Ectodermal cell (in vitro differentiated cells): ENCODE data around the gene SHFL.

Source experiments
- H3K27ac ChIP-seq: 2 replicates; pipeline ENCODE4 v1.7.0; 2013; ENCODE audit warnings: mild to moderate bottlenecking, low read depth, low read length; ENCODE audit not compliant: insufficient read depth, poor library complexity, severe bottlenecking
- H3K27me3 ChIP-seq: 2 replicates; pipeline ENCODE4 v1.7.0; 2013; ENCODE audit warnings: mild to moderate bottlenecking, low read length; ENCODE audit not compliant: insufficient read depth, control insufficient read depth, poor library complexity, severe bottlenecking
- H3K36me3 ChIP-seq: one replicate; pipeline ENCODE4 v1.7.0; 2013; ENCODE audit warnings: low read length; ENCODE audit not compliant: control insufficient read depth, insufficient read depth
- H3K4me1 ChIP-seq: one replicate; pipeline ENCODE4 v1.7.0; 2013; ENCODE audit warnings: low read length; ENCODE audit not compliant: control insufficient read depth, insufficient read depth
- H3K4me3 ChIP-seq: 2 replicates; pipeline ENCODE4 v1.7.0; 2013; ENCODE audit warnings: low read depth, low read length, control low read depth; ENCODE audit not compliant: insufficient read depth
- H3K9me3 ChIP-seq: 2 replicates; pipeline ENCODE4 v1.7.0; 2013; ENCODE audit warnings: mild to moderate bottlenecking, low read length, moderate library complexity; ENCODE audit not compliant: control insufficient read depth
- WGBS, 2 experiments: methylation state at CpG; one replicate each; pipeline ENCODE4 v1.1.7; 2013; ENCODE audit warnings: missing lambda C conversion rate in 2 of 2; 5-methylcytosine and 5-hydroxymethylcytosine counted together

The SHFL gene

DNA sequence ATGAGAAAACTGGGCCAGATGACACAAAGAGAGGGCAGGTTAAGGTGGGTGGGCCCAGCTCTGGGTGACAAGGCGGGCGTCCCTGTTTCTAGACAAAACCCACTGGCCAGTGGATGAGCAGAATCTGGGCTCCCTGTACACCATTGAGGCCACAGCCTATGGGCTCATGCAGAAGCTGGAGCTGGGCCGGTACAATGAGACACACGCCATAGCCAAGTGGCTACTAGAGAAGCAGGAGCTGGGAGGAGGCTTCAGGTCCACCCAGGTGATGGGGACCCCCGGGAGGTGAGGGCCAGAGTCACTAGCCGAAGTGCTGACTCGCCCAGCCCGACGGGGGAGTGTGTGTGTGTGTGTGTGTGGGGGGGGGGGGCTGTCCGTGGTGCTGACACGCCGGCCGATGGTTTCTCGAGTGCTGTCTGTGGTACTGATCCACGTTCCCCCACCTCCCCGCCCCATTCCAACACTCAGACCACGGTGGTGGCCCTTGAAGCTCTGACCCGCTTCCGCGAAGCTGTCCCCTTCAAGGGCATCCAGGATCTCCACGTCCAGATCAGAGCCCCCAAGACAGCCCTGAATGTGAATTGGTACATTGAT lies 24.3 kb upstream of the SHFL start:
- no peaks in the 10 kb centered on the region for H3K36me3 ChIP-seq
- WGBS, 2 experiments, result 36 to 41% methylated on average over 16 to 19 of the region's 21 CpGs
- H3K4me1 ChIP-seq, result no peaks in the 10 kb centered on the region
- no peaks in the 10 kb centered on the region for H3K27me3 ChIP-seq
- H3K4me3 ChIP-seq, result no peak overlapping the region
- H3K9me3 ChIP-seq, result no peaks in the 10 kb centered on the region
- no peak overlapping the region for H3K27ac ChIP-seq

DNA sequence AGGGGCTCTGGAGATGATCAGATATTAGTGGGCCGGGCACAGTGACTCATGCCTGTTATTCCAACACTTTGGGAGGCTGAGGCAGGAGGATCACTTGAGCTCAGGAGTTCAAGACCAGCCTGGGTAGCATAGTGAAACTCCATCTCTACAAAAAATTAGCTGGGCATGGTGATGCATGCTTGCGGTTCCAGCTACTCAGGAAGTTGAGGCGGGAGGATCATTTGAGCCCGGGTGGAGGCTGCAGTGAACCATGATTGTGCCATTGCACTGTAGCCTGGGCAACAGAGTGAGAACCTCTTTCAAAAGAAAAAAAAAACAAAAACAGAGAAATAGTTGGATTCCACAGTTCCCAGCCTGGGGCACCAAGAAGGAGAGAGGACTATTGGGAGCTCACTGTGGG lies 17.9 kb upstream of the SHFL start:
- 86 to 89% methylated on average over 4 of the region's 4 CpGs for WGBS, 2 experiments
- no peak overlapping the region for H3K4me3 ChIP-seq
- no peaks in the 10 kb centered on the region for H3K36me3 ChIP-seq
- H3K9me3 ChIP-seq, result no peaks in the 10 kb centered on the region
- no peaks in the 10 kb centered on the region for H3K4me1 ChIP-seq
- H3K27ac ChIP-seq, result no peak overlapping the region
- H3K27me3 ChIP-seq, result no peaks in the 10 kb centered on the region

DNA sequence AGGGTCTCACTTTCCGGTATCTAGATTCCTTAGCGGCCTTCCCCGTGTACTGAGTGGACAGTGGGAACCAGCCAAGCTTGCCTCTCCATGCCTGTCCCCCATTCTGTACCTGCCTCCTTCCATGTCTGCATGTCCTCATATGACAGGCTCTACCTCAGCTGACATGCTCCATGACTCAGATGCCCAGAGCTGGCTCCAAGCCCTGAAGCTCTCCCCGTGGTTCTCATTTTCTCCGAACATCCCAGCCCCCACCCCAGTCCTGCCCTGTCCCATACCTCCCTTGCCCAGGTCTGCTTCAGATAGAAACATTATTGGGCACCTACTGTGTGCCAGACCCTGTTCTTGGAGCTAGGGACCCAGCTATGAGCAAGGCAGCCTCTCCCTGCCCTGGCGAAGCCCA lies 17.1 kb upstream of the SHFL start:
- no peaks in the 10 kb centered on the region for H3K36me3 ChIP-seq

DNA sequence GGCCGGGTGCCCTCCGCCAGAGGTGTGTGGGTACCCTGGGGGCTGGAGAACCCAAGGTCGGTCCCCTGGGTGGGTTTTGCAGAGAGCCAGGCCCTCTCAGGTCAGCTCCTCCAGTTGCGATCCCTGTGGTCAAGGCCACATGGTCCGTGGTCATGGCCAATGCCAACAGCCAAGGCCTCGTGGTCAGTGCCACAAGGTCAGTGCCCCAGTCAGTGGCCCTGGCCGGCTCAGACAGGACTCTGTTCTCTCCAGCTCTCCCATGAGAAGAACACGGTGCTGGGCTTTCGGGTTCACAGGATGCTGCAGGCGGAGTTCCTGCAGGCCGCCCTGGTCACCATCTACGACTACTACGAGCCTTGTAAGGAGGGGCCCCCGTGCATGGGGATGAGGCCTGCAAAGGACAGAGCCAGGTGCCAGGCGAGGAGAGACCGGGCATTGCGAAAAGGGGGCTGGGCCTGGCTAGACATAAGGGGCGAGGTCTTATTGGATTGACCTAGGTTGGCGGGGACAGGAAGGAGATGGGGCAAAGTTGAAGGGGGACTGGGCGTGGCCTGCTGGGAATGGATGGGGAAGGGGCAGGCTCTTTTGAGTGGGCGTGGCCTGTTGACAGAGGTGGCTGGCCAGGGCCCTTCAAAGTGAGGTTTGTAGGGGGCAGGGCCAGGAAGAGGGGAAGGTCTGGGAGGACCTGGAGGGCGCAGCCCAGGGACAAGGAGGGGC lies 15.2 kb upstream of the SHFL start:
- Histone ChIP-seq H3K27me3 (no peaks in the 10 kb centered on the region), H3K4me3 (no peak overlapping the region), H3K27ac (no peak overlapping the region), H3K9me3 (no peaks in the 10 kb centered on the region), H3K4me1 (no peaks in the 10 kb centered on the region), H3K36me3 (no peaks in the 10 kb centered on the region)
- 89 to 92% methylated on average over 22 of the region's 22 CpGs for WGBS, 2 experiments

More for the DNA sequence above, 17.1 kb upstream of the SHFL start:
- Histone ChIP-seq H3K9me3 (no peaks in the 10 kb centered on the region), H3K27me3 (no peaks in the 10 kb centered on the region), H3K4me1 (no peaks in the 10 kb centered on the region), H3K27ac (no peak overlapping the region), H3K4me3 (no peak overlapping the region)
- WGBS, 2 experiments, result 81 to 86% methylated on average over 6 of the region's 6 CpGs

DNA sequence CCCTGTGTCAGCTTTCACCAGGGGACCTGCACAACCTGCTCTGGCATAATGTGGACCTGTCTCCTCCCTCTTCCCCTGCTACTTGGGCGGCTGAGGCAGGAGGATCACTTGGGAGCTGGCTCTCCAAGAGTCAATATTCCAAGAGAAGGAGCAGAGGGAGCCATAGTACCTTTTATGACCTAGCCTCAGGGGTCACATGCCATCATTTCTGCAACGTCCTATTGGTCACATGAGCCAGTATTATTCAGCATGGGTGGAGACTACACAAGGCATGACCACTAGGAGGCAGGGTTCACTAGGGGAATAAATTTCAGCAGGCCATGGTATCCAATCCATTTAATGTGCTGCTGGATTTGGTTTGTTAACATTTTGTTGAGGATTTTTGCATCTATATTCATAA lies 12.0 kb upstream of the SHFL start:
- no peak overlapping the region for H3K27ac ChIP-seq
- H3K4me3 ChIP-seq, result no peak overlapping the region
- H3K27me3 ChIP-seq, result peaks cover 10% of the 10 kb centered on the region
- WGBS, 2 experiments, result 73 to 78% methylated on average over 2 of the region's 2 CpGs
- no peaks in the 10 kb centered on the region for H3K36me3 ChIP-seq
- no peaks in the 10 kb centered on the region for H3K9me3 ChIP-seq
- H3K4me1 ChIP-seq, result no peaks in the 10 kb centered on the region

DNA sequence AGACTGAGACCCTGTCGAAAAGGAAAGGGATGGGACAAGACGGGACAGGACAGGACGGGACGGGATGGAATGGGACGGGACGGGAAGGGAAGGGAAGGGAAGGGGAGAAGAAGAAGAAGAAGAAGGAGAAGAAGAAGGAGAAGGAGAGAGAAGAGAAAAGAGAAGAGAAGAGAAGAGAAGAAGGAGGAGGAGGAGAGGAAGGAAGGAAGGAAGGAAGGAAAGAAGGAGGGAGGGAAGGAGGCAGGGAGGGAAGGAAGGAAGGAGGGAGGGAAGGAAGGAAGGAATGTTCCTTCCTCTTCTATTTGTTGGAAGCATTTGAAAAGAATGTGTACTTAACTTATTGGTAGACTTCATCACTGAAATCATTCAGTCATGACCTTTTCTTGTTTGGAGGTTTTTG lies 9.6 kb upstream of the SHFL start:
- H3K27ac ChIP-seq, result no peak overlapping the region
- no peak overlapping the region for H3K4me3 ChIP-seq
- peaks cover 13% of the 10 kb centered on the region for H3K27me3 ChIP-seq
- H3K9me3 ChIP-seq, result no peaks in the 10 kb centered on the region
- H3K4me1 ChIP-seq, result no peaks in the 10 kb centered on the region
- H3K36me3 ChIP-seq, result no peaks in the 10 kb centered on the region
- 81% methylated on average over 6 of the region's 6 CpGs for WGBS, 2 experiments

DNA sequence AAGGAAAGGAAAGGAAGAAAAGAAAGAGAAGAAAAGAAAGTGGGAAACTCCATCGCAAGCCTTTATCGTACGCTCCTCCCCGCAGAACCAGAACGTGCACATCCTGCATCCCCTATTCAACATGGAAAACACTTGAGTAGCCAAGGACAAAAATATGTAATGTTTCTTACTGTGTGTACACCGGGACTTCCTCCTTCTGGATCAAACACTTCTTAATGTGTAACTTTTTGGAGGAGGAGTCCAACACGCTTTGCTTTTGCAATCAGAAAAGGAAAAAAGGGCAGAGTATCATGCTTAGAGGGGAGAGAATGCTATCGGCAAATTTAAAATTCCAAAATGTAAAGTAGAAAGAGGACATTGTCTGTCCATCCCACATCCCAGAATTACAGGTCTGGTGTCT lies 7.8 kb upstream of the SHFL start:
- Histone ChIP-seq H3K27ac (no peak overlapping the region), H3K4me3 (no peak overlapping the region), H3K27me3 (peaks cover 18% of the 10 kb centered on the region), H3K36me3 (no peaks in the 10 kb centered on the region), H3K9me3 (no peaks in the 10 kb centered on the region), H3K4me1 (no peaks in the 10 kb centered on the region)
- 85 to 87% methylated on average over 8 of the region's 8 CpGs for whole genome bisulfite sequencing, 2 experiments

DNA sequence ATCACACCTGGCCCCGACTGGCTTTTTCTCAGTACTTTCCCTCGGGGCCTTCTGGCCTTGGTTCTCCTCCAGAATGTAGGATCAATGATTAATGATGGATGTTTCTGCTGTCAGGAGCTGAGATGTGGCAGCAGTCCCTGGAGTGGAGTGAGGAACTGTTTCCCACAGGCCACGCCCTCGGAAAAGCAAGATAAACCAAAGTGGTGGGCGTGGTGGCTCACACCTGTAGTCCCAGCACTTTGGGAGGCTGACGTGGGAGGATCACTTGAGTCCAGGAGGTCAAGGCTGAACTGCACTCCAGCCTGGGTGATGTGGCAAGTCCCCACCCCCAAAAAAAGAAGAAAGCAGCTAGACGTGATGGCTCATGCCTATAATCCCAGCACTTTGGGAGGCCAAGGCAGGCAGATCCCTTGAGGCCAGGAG lies 7.1 kb upstream of the SHFL start:
- Histone ChIP-seq H3K27ac (no peak overlapping the region), H3K4me3 (no peak overlapping the region), H3K9me3 (no peaks in the 10 kb centered on the region), H3K27me3 (peaks cover 22% of the 10 kb centered on the region), H3K36me3 (no peaks in the 10 kb centered on the region), H3K4me1 (no peaks in the 10 kb centered on the region)
- 81% methylated on average over 7 of the region's 7 CpGs for WGBS, 2 experiments

DNA sequence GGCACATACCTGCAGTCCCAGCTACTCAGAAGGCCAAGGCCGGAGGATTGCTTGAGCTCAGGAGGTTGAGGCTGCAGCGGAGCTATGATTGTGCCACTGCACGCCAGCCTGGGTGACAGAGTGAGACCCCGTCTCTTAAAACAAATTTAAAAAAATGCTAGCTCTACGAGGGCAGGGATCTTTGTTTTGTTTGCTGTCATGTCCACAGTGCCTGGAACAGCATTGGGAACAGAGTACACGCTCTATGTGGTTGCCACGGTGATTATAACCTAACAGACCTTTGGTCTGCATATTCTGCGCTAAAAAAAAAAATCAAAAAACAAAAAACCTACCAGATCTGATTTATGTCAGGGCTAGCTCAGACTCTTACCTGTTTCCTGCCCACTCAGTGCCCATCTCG lies 2.2 kb upstream of the SHFL start:
- no peak overlapping the region for H3K27ac ChIP-seq
- WGBS, 2 experiments, result 78 to 81% methylated on average over 9 of the region's 9 CpGs
- H3K36me3 ChIP-seq, result no peaks in the 10 kb centered on the region
- H3K4me3 ChIP-seq, result no peak overlapping the region
- H3K4me1 ChIP-seq, result peaks cover 4% of the 10 kb centered on the region
- H3K27me3 ChIP-seq, result peaks cover 44% of the 10 kb centered on the region
- H3K9me3 ChIP-seq, result no peaks in the 10 kb centered on the region

DNA sequence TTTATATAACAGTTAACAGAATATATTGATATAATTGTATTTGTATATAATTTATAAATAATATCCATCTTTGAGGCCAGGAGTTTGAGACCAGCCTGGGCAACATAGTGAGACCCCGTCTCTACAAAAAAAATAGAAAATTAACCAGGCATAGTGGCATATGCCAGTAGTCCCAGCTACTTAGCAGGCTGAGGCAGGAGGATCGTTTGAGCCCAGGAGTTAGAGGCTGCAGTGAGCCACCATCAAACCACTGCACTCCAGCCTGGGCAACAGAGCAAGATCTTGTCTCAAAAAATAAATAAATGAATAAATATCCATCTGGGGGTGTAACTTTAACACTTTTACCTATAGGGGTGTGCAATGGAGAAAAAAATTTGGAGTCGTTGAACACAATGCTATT lies 1.3 kb upstream of the SHFL start:
- peaks cover 4% of the 10 kb centered on the region for H3K4me1 ChIP-seq
- H3K36me3 ChIP-seq, result no peaks in the 10 kb centered on the region
- H3K27me3 ChIP-seq, result peaks cover 42% of the 10 kb centered on the region
- H3K27ac ChIP-seq, result no peak overlapping the region
- H3K9me3 ChIP-seq, result no peaks in the 10 kb centered on the region
- WGBS, 2 experiments, result 86 to 90% methylated on average over 3 of the region's 3 CpGs
- H3K4me3 ChIP-seq, result no peak overlapping the region
